Adipose tissue (tissue), 3 donors: Measurements from ENCODE around the gene MACO1. TPM values are rescaled to one million over a fixed set of nuclear protein-coding genes. Genes with fewer than 3 reads are reported as not detected.
A peak's percentile ranks its signal among the peaks of the same experiment; 100 is the strongest.
"Not testable (repeated sequence)": the region's sequence is repeated elsewhere in the genome, so short reads cannot be mapped to it uniquely, and the experiment has no call there.

Experiments used
- H3K27ac ChIP-seq: one replicate; pipeline ENCODE4 v1.5.1; 2013; ENCODE audit warnings: low read depth, low read length
- WGBS, 3 donors: extraction: QIAGEN DNeasy Blood & Tissue Kit; methylation state at CpG; one replicate each; pipeline ENCODE4 v1.1.7; 2013; 5-methylcytosine and 5-hydroxymethylcytosine counted together
- polyA plus RNA-seq, 3 donors: library from polyadenylated mRNA; stranded (reverse); fragments of 200-250 nt; gene quantifications; one replicate each; pipeline ENCODE4 v1.2.3, GENCODE V29; 2013
- donor health status: healthy with polysubstance abuse.
- donor health status: Bipolar disorder and iron deficiency.
- donor health status: healthy.

MACO1 gene, protein sequence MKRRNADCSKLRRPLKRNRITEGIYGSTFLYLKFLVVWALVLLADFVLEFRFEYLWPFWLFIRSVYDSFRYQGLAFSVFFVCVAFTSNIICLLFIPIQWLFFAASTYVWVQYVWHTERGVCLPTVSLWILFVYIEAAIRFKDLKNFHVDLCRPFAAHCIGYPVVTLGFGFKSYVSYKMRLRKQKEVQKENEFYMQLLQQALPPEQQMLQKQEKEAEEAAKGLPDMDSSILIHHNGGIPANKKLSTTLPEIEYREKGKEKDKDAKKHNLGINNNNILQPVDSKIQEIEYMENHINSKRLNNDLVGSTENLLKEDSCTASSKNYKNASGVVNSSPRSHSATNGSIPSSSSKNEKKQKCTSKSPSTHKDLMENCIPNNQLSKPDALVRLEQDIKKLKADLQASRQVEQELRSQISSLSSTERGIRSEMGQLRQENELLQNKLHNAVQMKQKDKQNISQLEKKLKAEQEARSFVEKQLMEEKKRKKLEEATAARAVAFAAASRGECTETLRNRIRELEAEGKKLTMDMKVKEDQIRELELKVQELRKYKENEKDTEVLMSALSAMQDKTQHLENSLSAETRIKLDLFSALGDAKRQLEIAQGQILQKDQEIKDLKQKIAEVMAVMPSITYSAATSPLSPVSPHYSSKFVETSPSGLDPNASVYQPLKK
- polyA plus RNA-seq = 10 to 100 TPM in 1 of 3 donors, 1 to 10 TPM in 2; 3.8 to 16.7 (median 6.4) TPM

DNA sequence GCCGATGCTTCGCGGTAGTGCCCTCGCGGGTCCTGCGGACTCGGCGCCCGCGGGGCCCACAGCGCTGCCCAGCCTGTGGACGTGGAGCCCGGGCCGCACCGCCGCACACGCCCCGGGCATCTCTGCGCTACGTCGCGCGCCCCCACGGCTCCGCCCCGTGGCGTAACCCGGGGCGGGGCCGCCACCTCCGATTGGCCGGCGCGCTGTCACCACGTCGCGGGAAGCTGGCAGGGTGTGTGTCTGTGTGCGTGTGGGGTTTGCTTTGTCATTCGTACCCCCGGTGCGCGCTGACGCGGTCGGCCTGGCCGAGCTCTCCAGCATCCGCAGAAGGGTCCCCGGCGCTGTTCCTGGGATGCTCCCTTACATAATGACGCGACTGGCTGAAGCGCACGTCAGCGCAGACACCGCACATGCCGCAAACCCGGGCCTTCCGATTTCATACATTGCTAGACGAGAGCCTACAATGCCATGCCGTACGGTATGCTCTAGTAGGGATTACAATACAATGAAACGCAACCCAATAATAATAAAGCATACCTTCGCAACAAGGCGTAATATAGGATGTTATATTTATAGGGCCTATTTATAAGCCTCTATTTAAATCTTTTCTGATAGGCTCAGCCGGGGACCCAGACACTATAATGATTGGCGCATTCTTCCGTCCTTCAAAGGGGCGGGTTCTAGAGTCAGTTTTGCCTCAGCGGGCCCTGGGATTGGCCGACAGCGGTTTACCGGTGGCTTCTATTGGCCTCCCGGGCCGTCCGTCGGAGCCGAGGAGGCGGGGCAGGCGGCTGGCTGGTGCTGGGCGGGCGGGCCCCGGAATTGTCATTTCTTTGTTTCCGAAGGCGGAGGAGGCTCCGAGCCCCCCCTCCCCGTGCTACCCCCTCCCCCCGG lies at the start of gene MACO1:
Gene MACO1, plus strand, starts transcription at position 825 of the 894 bp plus-strand sequence. CDS start 202 bp downstream, outside the sequence.
- H3K27ac ChIP-seq = peak within 1 kb of the TSS; percentile 2
- 0 to 1% (median 0%) methylated on average over 67 to 87 of the region's 87 CpGs for WGBS, 3 donors

GRCh38 chr1:25382543-25382942 lies 48.2 kb upstream of the MACO1 start:
- not testable (repeated sequence) for H3K27ac ChIP-seq
- 68 to 87% (median 69%) methylated on average over 1 of the region's 1 CpG for WGBS, 3 donors

DNA sequence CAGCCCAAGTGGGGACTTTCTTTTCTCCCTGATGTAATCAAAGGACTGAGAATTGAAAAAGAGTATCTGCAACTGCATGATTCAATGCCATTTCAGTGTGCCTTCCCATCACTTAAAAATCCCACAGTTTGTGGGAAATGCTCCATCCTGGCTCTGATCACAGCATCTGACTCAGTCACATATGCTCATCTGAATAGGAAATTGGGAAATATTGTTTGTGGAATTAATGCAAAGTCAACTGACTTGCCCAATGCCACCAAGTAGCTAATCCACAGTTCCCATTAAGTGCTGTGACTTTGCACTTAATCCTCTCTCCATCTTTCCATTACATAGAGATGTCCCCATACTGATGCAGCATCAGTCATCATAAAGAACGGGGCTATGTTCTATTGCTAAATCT lies 47.6 kb upstream of the MACO1 start:
- 83 to 100% (median 97%) methylated on average over 1 of the region's 1 CpG for WGBS, 3 donors

DNA sequence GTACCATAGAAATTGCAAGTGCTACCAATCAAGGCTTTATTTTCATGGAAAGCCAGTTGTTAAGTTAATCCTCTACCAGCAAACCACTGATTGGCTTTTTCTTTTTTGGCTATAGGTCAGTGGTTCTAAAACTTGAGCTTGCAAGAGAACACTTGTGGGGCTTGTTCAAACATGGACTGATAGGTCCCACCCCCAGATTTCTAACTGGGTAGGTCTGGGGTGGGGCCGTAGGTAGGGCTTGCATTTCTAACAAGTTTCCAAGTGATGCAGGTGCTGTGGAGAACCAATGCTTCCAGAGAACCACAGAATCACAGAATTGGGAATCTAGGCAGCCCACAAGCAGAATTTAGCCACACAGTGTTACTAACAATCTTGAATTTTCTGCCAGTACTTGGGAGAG lies 46.8 kb upstream of the MACO1 start:
- no CpG with 5 or more reads among the region's 1 CpG for WGBS, 3 donors

More for the DNA sequence above, 47.6 kb upstream of the MACO1 start:
- H3K27ac ChIP-seq = not testable (repeated sequence)

DNA sequence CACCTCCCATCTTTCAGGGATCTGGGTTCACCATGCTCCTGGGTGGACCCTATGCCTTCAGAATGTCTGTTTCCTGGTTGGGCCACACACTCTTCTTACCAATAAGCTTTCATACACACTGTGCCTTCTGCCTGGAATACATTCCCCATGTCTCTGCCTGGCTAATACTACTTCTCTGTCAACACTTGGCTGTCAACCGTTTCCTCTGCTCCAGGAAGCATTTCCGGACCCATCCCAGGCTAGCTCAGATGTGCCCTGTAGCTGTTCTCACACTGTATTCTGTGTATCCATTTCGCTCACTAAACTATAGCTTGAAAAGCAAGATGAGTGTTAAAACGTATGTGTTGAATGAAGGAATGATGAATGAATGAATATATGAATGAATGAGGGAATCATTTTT lies 43.6 kb upstream of the MACO1 start:
- WGBS, 3 donors = 64 to 78% (median 67%) methylated on average over 4 of the region's 4 CpGs
- not testable (repeated sequence) for H3K27ac ChIP-seq

More for the DNA sequence above, 46.8 kb upstream of the MACO1 start:
- H3K27ac ChIP-seq = not testable (repeated sequence)

DNA sequence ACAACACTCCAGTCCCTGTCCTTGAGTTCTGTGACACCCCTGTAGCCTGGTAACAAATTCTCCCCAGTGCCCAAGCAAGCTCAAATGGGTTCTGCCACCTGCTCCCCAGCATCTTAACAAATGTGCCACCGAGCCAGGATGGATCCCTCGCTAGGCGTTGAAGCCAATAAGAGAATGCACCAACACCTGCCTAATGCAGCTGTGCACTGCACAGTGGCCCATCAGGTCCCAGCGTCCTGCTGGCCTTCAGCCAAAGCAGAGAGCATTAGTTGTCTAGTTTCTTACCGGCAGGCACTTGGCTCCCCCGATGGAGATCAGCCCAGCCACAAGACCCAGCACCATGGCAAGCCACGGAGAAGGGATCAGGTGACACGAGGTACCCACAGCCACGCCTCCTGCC lies 42.0 kb upstream of the MACO1 start:
- WGBS, 3 donors = 60 to 72% (median 63%) methylated on average over 6 to 7 of the region's 9 CpGs

GRCh38 chr1:25389721-25390120 lies 41.0 kb upstream of the MACO1 start:
- 75 to 84% (median 78%) methylated on average over 3 of the region's 3 CpGs for WGBS, 3 donors
- H3K27ac ChIP-seq = not testable (repeated sequence)

More for the DNA sequence above, 42.0 kb upstream of the MACO1 start:
- H3K27ac ChIP-seq = not testable (repeated sequence)

DNA sequence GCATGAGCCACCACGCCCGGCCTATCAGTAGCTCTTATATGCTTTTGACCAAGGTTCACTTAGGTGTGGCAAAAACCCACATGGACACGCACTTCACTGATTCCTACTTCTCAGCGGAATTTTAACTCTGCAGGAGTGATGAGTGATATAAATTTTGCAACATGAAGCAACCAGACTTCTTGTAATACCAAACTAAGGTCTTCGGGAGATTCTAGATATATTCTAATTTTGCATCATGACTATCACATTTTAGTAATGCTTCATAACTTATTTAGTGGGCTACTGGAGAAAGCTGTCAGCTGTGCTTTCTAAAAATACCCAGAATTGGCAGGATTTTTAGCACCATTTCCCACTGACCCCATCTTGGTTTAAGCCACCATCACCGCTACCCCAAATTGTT lies 37.9 kb upstream of the MACO1 start:
- WGBS, 3 donors = 82 to 95% (median 93%) methylated on average over 6 of the region's 6 CpGs
- H3K27ac ChIP-seq = no peak overlapping the region

DNA sequence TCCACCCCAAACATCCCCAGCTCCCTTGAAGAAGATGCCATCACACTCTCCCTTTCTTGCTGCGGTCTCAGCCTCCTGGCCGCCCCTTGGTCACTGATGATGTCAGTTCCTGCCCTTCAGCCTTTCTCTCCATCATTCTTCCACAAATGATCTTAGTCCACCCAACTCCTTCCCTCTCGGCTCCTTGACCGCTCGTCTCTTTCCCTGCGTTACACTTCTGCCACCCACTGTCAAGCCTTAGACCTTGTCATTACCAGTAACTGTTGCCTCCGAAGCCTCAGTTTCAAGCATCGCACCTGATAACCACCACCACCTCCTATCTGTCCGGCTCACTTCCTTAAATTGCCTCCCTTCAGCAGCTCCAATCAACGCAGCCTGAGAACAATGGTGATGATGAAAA lies 33.1 kb upstream of the MACO1 start:
- 37 to 78% (median 64%) methylated on average over 2 to 5 of the region's 10 CpGs for WGBS, 3 donors
- H3K27ac ChIP-seq = not testable (repeated sequence)

DNA sequence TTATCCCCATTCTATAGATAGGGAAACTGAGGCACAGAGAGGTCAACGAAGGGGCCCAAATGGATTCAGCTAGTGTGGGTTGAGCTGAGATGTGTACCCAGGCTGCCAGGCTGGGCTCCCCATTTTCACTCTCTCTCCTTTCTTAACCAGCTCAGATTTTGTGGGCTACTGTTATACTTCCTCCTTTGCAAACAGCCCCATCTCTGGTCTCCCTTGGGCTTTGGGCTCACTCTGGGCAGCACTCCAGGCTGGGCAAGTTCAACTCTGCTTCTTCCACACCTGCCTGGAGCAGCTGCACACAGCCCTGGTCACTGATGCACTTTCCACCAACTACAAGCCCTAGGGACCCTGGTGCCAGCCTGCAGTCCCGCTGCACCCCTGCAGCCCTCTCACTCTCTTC lies 32.6 kb upstream of the MACO1 start:
- H3K27ac ChIP-seq = not testable (repeated sequence)
- no CpG with 5 or more reads among the region's 2 CpGs for WGBS, 3 donors

- WGBS, 3 donors = 14 to 26% (median 24%) methylated on average over 6 of the region's 8 CpGs
- not testable (repeated sequence) for H3K27ac ChIP-seq
Observed at GRCh38 chr1:25402947-25403803, 27.5 kb upstream of the MACO1 start.

DNA sequence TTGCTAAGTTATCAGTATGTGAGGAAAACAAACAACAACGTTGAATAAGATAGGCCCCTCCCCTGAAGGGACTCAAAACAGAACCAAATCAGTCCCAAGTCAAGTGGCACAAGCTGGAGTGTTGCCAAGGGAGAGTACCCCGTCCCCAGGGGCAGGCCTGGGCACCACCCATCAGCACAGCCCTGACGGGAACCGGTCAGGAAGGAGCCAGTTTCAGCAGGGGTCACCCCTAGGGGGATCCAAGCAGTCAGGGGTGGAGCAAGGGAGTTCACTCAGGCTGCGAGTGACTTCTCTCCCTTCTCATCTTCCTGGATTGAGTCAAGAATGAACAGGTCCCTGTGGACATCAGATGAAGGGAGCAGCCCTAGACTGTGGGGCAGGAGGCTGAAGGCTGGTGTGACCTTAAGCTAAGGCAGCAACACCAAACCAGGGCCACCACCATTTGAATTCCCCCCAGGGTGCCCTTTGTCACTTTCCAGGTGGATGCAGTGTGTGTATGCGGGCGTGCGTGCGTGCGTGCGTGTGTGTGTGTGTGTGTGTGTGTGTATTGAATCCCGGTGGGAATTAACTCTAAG lies 24.9 kb upstream of the MACO1 start:
- 65 to 72% (median 71%) methylated on average over 8 to 10 of the region's 12 CpGs for WGBS, 3 donors
- H3K27ac ChIP-seq = not testable (repeated sequence)

- 85 to 94% (median 86%) methylated on average over 7 to 10 of the region's 10 CpGs for WGBS, 3 donors
- H3K27ac ChIP-seq = not testable (repeated sequence)
Observed at GRCh38 chr1:25409641-25410427, 20.9 kb upstream of the MACO1 start.

- WGBS, 3 donors = 84 to 91% (median 87%) methylated on average over 11 to 13 of the region's 14 CpGs
- not testable (repeated sequence) for H3K27ac ChIP-seq
Observed at GRCh38 chr1:25412872-25413623, 17.6 kb upstream of the MACO1 start.

DNA sequence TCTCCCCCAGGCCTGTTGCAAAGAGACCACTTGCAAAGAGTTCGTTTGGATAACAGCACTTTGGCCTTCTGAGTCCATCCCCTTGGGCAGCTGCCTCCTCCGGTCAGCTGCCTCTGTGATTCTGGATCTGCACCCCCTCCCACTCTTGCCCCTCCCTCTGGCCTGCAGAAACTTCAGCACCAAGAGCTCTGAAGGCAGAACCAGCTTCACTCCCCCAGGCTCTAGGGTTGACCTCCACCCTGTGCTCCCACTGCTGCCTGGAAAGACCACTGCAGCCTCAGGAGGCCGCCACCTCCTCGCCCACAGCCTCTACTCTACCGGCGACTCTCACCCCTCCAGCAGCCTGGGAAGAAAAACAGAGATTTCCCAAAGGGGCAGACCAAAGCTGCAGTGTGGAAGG lies 16.5 kb upstream of the MACO1 start:
- not testable (repeated sequence) for H3K27ac ChIP-seq
- 50 to 88% (median 85%) methylated on average over 1 to 3 of the region's 6 CpGs for WGBS, 3 donors

DNA sequence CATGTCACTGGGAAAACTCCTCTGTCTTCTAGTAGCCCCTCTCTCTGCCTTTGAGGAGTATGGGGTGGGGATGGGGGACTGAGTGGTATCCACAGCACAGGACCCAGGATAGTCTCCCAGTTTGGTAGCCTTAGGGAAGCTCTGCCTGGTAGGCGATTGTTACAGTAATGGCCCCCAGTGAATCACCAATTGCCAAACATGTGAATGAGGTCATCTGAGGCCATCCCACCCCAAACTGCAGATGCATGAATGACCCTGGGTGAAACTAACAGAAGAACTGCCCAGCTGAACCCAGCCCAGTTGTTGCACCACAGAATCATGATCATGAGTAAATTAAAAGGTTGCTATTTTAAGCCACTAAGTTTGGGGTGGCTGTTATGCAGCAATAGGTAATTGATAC lies 16.1 kb upstream of the MACO1 start:
- WGBS, 3 donors = 86 to 93% (median 89%) methylated on average over 1 of the region's 1 CpG
- not testable (repeated sequence) for H3K27ac ChIP-seq
